NOMO-1 (cell line): Measurements from ENCODE around the gene MAPKAPK2.

Experiments
- DNase-seq, 2 experiments: peaks; one replicate each; lab custom pipeline; 2025; ENCODE audit not compliant: unreplicated experiment in 2 of 2; lab: John Stamatoyannopoulos, UW

MAPKAPK2 gene

DNA sequence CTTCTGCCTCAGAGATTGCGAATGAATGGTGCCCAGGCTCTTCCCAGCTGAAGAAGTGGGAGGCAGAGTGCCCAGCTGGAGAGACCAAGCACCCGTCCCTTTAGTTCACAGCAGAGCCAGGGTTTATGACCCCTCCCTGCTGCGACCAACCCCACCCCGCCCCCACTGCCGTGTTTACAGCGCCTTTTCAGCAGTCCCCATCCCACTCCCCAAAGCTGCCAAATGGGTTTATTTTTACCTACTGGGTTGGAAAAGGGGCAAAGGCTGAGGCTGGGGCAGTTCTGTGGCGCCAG, 25.8 kb upstream of the MAPKAPK2 start:
- no peak for DNase-seq

DNA sequence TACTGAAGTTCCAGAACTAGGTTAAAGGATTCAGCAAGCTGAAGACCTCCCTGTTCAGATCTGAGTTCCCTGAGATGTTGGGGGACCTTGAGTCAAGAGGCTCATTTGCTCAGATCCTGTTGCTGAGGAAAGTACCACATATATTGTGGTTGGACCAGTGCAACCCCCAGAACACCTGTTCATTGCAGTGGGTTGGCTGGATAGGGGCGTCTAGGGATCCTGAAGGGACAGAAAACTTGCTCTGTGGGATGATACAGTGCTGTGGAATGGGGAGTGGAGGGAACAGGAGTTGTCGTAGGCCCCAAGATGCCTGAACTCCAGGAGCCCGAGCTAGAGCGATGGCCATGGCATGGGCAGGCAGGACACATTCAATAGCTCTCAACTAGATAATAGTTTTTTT, 24.6 kb upstream of the MAPKAPK2 start:
- no peak for DNase-seq

DNA sequence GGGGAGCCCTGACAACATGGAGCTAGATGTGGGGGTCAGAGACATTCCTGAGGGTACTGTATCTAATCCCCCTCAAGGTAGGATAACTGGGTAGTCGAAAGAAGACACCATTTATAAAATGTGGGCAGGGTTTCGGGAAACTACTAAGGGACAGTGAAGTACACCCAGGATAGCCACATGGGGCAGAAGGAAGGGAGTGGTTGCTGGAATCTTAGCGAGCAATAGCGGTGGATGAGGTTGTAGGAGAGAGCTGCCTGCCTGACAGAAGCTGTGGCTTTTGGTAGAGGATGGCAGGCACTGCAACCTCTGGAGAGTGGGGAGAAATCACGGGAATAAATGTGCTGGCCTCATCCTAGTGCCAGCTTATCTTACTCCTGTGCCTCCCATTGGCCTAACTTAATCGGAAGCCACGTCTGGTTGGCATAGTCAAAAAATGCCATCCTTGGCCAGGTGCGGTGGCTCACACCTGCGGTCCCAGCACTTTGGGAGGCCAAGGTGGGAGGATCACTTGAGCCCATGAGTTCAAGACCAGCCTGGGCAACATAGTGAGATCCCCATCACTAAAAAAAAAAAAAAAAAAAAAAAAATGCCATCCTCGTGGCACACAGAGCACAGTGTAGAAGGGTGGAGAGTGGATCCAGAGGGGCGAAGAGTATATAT, 23.4 kb upstream of the MAPKAPK2 start:
- no peak for DNase-seq

DNA sequence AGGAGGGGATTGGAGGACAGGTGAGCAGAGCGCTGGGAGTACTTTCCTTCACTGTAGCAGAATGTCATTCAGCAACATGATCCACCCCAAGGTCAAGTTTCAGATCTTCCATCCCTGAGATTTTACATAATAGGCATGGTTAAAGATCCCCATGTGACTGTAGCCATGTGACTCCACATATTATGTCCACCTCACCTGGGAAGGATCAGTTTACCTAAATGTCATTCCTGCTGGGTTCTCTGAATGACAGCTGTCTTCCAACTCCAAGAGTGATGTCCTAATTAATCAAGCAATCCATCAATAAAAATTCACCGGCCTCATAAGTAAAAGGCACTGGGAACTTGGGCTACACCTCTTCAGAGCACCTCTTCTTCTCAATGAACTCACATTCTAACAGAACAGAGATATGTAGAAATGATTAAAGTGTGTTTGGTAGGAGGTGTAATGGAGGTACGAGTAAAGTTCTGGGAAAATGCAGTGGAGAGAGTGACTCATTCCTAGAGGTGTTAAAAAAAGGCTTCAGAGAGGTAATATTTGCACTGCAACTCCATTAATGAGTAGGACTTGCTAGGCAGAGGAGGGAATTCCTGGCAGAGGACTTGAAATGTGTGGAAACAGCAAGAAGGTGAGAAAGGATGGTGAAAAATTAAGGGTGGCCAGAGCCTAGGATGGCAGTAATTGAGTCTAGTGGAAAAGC, 22.2 kb upstream of the MAPKAPK2 start:
- no peak for DNase-seq

DNA sequence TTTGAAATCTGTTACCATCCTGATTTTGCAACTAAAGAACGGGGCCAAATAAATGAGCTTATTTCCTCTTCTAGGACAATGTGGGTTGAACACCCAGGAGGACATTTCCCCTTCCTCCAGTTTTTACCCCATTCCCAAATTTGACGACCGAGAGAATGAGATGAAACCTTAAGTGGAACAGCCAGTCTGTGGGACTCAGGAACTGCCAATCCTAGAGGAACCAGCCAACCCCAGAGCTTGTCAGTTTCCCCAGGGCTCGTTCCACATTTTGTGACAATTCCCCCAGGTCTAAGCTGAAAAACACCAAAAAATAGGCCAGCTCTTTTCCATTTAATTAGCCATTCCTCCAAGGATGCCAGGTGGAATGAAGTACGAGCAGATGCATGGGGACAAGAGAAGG, 21.3 kb upstream of the MAPKAPK2 start:
- no peak for DNase-seq

DNA sequence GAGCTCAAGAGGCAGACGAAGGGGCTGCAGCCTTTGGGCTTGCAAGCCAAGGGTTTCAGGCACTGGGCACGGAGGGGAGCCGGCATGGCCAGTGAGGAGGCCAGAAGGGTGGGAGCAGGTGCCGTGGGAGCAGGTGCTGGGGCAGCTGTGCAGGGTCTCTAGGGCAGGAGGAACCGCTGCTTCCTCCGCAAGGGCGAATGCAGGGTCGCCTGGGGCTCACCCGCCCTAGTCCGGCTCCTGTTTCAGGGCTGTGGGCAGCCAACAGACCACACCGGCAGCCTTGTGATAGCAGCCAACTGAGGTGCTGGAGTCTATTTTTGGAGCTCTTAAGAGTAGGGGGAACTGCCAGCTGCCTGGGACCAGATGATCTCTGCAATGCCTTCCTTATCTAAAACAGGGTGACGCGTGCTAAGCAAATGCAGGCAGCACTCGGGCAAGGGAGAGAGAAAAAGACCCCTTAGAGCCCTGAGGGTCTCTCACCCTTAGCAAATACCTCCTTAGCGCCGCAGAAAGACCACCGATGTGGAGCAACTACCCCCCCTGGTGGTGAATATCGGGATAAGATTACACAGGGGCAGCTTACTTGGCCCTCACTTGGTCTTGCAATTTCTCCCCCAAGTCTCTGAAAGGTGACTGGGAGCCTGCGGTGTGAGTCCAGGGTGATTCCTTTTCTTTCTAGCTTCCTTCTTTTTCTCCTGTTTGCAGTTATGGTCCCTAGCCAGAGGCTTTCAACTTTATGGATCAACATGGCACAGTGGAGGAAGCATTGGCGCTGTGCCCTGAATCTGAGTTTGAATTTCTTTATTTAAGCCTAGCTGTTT, 20.7 kb upstream of the MAPKAPK2 start:
- peak; percentile 34 to 52 for DNase-seq

DNA sequence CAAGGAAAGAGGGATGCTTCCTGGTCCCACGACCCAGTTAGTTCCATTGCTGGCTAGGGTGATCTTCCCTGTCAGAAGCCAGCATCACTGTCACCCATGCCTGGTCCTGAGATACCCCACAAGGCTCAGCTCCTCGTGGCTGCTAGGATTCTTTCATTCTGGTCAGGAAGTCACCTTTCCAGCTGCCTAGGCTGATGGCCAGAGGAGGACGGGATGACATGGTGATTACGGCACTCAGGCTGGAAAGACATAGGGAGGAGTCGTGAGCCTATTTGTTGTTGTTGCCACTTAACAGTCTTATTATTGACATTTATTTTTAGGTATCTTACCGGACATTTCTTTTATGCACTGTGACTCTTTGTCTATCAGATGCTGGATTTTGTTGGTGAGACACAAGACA, 20.0 kb upstream of the MAPKAPK2 start:
- no peak for DNase-seq

DNA sequence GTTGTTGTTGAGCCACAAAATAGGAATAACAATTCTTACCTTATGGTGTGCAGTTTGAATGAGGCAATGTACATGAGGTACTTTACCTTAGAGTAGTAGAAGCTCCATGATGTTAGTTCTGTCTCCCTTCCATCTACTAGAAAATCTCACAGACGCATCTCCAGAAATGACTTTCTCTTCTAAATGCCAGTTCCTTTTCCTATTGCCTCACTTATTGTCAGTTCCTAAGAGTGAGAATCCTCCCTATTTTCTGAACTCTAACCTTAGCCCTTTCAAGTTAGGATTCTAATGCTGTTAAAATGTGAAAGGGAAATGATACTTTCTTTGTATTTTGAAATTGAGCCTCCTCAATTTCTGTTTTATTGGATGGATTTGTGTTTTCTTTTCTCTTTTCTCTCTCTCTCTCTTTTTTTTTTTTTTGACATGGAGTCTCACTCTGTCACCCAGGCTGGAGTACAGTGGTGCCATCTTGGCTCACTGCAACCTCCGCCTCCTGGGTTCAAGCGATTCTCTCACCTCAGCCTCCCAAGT, 18.6 kb upstream of the MAPKAPK2 start:
- DNase-seq: no peak

DNA sequence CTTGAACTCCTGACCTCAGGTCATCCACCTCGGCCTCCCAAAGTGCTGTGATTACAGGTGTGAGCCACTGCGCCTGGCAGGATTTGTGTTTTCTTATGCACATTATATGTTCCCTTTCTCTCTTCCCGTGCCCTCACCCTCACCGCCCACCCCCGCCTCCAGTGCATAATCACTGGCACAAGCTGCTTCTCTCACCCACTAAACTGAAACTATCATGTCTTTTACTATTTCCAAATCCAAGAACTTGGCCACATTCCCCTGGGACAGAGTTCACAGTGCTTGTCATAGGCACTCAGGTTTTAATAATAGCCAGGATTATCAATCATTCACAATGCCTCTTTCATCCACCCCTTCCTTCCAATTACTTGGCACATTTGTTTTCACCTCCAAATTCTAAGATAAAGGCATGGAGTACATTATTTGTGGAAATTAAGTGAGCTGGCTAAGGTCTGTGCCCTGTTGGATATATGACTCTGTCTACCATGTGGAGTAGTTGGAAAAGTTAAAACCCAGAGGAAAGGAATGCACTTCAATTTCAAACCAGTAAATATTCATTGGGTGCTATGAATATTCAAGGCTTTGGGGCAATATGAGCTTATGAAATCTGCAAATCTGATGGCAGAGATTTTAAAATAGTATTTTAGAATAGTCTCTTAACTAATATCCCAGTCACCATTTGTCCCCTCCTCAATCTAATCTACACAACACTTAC, 17.6 kb upstream of the MAPKAPK2 start:
- no peak for DNase-seq

DNA sequence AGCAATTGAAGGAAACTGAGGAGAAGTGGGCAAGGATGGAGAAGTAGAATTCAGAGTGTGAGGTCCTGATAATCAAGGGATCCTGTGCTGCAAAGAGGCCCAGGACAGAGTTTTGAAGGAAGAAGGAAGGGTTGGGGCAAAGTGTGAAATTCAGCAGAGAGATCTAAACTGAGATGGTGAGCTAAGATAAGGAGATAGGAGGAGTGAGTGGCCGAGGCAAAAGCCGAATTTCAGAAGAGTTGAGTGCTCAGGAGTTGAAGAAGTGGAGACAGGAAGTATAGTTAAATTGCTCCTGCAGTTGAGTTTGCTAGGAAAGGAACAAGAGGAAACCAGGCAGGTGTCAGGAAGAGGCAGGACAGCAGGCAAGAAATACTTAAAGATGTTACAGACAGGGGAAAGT, 16.4 kb upstream of the MAPKAPK2 start:
- no peak for DNase-seq

DNA sequence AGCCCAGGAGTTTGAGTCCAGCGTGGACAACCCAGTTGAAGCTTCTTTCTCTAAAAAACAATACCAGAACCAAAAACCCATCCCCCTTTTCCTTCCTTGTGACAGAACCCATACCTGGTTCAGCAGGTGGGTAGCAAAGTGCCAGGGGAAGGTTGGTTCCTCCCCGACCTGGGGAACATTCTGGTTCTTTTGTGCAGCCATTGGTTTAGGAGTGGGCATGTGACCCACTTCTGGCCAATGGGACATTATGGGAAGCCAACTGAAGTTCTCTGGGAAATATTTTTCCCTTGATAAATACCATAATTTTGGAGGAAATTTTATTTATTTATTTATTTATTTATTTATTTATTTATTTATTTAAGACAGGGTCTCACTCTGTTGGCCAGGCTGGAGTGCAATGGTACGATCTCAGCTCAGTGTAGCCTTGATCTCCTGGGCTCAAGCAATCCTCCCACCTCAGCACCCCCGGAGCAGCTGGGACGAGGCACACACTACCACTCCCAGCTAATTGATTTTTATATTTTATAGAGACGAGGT, 15.8 kb upstream of the MAPKAPK2 start:
- DNase-seq: no peak

DNA sequence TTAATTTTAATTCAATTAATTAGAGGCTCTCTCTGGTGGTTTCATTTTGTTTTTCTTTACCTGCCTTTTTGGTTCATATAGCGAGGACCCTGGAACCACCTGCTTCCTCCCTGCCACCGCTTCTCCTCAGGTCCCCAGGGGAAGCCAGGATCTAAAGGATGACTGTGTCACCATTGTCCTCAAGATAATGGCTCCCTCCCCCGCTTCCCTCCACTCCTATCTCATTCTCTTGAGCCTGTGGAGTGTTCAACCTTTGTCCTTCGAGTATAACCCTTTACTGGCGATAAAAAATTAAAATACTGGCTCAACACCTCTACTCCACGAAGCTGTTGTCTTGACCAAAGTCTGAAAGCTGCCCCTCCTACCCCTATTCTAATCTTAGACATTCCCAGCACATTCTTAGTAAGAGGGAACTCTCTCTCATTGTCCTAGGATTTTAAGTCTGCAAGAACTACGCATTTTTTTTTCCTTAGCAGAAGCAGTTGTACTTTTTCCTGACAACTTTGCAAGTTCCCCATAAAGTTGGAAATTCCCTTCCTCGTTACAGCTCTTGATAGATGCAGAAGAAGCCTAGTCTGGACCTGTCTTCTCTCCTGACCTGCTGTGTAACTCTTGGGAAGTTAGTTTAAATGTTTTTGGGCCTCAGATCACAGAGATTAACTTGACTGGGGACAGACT, 12.6 kb upstream of the MAPKAPK2 start:
- no peak for DNase-seq

DNA sequence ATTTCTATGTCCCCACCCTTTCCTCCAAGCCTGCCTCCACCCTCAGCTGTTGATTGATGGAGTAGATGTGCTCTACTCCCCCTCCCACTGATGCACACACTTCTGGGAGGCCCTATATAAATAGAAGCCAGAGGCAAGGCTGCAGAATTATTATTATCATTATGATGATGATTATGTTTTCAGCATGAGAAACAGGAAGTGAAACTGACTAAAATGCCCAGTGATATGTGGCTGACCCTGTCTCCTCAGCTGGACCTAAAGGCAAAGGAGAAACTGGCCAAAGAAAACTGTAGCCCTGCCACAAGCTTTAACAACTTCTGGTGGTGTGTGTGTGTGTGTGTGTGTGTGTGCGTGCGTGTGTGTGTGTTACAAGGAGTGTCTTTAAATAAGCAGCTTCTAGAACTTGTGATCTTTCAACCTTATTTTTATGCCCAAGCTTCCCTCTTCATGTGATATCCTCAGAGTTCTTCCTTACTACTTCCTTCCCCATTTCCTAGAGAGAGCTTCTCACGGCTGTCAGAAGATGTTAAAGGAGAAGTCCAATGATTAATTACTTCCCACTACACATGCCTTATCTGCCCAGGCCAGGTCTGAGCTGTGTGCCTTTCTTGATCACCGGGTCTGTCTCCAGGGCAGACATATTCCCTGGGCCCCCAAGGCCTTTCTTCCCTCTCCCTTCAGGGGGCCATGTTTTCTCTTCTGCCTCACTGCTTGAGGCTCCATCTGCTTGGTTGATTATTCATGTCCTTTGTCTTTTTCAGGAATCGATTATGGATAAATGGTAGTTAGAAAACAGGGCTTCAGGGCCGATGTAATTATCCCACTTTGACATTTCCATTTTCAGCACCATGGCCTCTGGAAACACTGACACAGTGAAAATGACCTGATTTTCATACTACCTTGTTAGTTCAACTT, 11.6 kb upstream of the MAPKAPK2 start:
- peak; percentile 73 to 91 for DNase-seq

DNA sequence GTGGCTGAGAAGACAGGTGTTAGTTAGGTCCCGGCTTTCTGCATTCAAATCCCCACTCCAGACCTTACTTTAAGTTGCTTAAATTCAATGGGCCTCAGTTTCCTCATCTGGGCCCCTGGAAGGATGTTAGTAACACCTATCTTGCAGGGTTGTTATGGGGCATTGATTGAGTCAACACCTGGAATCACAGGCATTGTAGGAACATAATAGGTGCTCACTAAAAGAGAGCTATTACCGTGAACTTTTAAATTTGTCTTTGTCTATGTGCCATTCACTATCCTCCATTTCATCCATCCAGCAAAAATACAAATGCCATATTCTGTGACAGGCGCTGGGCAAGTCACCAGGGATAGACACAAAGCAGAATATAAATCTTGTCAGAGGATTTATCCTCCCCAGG, 10.5 kb upstream of the MAPKAPK2 start:
- DNase-seq: no peak

DNA sequence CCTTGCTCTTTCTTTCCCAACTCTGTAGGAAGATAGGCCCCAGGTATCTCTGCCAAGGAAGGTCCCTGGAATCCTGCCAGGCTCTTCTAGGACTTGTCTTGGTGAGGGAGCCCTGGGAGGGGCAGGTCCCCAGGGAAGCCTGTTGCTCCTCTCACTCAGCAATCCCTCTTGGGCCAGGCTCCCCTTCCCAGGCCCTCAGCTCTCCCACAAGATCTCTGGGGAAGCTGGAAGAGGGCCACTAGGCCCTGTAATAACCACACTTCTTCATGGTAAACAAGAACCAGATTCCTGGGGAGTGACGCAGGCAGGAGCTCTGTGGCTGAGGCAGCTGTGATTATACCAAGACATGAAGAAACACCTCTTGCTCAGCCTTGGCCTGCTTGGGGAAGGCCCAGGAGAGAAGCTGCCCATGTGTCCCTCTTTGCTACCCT, 9.9 kb upstream of the MAPKAPK2 start:
- DNase-seq: no peak

DNA sequence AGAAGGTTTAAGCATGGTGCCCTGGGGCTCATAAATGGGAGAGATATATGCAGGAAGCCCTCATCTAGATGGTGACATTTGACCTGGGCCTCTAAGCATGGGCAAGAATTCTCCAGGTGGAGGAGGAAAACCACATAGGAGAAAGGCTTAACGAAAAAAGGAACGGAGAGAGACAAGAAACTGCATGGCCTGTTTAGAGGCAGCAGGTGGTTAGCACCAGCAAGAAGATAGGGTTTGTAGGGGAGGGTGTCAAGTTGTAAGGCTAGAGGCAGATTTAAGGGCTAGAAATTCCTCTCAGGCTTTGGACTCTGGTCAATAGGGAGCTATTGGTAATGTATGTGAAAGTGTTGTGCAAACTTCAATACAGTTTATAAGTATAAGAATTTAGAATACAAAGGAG, 8.2 kb upstream of the MAPKAPK2 start:
- DNase-seq: no peak

DNA sequence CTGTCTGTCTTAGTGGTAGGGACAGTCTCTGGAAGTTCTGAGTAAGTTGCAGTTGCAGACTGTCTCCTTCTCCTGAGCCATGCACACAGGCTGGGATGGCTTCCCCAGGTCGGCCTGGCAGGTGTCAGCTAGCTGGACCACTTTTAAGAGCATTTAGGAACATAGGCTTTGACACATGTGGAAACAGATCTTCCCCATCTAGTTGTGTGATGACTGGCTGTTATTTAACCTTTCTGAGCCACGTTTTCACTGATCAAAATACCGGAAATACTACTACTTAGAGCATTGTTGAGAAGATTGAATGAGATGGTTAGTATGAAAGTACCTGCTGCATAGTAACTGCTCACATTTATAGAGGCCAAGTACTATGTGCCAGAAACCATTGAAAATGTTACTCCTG, 6.2 kb upstream of the MAPKAPK2 start:
- DNase-seq: no peak

DNA sequence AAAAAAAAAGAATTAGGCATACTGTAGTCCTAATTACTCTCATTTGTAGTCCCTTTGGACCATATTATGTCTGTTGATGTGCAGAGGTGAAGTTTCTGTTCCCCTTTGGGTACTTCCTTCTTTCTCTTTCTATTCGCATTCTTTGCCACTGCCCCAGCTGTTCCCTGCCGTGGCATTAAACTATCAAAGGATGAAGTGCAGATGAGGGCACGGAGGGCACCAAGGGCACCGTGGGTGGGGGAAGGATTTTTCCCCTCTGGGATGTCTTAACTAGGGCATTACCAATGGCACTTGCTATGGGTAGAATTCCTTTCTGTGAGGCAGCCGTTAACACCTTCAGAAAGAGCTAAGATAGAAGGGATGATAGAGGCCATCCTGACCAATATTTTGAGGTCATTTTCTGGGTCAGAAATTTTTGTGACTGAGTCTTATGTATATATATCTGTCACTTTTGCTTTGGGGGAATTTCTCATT, 4.9 kb upstream of the MAPKAPK2 start:
- peak; percentile 47 to 91 for DNase-seq

DNA sequence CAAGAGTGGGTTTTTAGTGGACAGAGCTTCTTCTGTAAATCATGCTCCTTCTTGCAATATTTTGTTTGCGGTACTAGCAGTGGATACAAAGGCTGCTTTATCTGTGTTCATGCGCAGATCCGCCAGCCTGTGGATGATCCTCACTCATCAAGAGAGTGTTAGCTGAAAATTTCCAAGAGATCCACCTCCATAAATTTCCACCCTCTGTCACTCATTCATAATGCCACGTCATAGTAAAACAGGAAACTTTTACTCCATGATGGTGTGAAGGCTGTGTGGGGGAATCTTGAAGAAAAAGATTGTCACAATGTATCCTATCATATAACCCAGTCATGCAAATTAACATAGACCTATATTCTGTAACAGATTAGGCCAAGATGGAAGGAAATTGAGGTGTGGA, 4.4 kb upstream of the MAPKAPK2 start:
- no peak for DNase-seq
